Measurements from ENCODE around the gene CISD3.
A peak's percentile ranks its signal among the peaks of the same experiment; 100 is the strongest.

The CISD3 gene

DNA sequence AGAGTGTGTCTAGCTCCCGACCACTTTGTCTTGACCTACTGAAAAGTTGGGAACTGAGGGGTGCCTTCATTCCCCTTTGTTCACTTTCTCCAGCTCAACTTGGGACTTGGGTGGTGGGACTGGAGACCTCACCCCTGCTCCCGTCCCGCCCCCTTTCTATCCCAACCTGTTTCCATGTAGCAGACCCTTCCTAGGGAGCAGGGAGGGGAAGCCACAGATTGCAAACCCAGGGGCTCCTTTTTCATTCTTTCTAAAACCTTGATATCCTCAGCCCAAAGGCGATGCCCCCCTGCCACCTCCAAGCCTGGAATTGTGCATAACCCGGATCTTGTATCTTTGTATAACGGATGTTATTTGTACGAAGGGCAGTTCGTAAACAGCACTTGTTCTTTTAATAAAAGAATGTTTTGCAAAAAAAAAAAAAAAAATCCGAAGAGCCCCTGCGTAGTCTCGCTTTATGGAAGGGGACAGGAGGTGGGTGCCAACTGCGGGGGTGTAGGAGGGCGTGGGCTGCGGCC lies 714 bp upstream of the CISD3 start:
- no peak for DNase-seq

DNA sequence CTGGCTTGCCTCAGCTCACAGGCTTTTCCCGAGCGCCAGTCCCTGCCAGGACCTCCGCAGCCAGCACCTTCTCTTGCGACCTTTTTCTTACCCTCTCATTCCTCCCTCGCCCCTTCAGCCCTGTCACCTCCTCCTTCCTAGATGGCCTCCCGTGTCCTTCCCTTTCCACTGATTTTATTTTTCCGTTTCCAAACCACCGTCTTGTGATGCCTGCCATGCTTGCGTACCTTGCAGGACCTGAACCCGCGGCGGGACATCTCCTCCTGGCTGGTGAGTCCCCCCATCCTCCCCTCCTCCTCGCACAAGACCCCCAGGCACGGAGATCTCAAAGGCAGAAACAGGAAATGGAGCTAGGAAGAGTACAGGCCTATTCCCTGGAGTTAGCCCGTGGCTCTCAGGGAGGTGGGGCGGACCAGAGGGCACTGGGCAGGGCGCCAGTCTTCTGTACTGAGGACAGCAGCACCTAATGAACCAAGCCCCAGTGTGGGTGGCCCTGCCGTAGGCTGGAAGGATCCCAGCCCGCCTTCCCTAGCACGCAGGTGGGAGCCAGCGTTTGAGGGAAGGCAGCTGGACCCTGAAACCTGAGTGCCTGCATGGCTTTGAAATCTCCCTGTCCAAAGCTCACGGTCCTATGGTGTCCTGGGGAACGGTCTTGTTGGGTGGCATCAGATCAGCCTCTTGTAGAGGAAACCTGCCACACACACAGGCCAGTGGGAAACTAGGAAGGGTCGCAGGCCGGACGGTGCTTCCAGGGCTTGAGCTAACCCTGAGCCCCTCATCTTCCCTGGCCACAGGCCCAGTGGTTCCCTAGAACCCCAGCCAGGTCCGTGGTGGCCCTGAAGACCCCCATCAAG lies 612 bp downstream of the CISD3 start:
- DNase-seq, result peak; percentile 73

GRCh38 chr17:38731526-38732294 lies 1.6 kb downstream of the CISD3 start:
- no peak for DNase-seq

- no peak for DNase-seq
These were observed 2.5 kb downstream of the CISD3 start for GRCh38 chr17:38732376-38733281.

GRCh38 chr17:38733282-38733981 lies 3.3 kb downstream of the CISD3 start:
- DNase-seq, result no peak

- peak; percentile 56 for DNase-seq
These were observed 4.1 kb downstream of the CISD3 start for GRCh38 chr17:38733982-38734973.

DNA sequence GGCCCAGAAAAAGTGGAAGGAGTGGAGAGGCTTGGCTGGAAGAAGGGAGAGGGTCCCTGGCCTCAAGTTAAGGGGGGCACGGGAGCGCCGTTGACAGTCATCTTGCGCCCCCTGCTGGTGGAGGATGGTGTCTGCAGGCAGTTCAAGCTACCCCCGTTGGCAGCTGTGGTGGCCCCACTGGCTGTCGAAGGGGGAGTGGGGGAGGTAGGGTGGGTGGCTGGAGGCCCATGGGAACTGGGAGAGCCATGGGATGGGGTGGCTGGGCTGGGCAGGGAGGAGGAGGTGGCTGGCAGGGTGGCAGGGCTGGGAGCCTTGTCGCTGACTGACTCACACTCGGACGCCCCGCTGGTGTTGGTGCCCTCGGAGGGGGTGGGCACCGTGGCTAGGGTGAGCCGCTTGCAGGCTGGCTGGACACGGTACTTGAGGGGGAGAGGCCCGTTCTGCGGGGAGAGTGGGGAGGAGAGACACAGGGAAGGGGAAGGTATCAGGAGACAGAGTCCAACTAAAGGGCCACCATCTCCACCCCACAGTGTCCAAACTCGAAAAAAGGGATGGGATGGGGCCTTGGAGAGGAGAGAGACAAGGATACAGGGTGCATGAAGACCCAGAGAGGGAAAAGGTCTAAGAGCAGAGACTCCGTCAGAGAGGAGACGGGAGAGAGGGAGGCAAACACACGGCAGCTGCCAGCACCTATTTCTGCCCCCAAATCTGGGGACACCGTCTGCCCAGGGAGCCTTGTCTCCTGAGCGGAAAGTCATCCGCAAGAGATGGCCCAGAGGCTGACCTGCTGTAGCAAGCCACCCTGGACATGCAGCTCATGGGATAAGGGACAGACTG lies 5.2 kb downstream of the CISD3 start:
- peak; percentile 87 for DNase-seq

GRCh38 chr17:38738007-38738662 lies 8.0 kb downstream of the CISD3 start:
- no peak for DNase-seq

DNA sequence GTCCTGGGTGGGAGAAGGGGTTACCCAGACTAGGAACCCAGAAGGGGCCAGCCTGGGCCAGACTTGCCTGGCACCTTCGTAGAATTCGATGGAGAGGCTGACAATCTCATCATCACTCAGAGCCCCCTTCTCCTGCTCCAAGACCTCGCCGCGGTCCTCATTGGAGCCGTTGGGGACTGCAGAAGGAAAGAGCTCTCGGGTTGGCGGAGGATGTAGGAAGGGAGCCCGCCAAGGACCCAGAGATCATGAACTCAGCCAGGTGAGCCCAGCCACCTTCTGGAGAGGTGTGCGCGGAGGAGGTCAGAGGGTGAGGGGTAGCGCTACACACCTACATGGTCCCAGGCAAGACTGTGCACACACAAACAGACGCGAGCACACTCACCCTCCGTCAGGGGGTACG lies 8.5 kb downstream of the CISD3 start:
- DNase-seq, result no peak

GRCh38 chr17:38739305-38739704 lies 9.2 kb downstream of the CISD3 start:
- DNase-seq, result no peak

DNA sequence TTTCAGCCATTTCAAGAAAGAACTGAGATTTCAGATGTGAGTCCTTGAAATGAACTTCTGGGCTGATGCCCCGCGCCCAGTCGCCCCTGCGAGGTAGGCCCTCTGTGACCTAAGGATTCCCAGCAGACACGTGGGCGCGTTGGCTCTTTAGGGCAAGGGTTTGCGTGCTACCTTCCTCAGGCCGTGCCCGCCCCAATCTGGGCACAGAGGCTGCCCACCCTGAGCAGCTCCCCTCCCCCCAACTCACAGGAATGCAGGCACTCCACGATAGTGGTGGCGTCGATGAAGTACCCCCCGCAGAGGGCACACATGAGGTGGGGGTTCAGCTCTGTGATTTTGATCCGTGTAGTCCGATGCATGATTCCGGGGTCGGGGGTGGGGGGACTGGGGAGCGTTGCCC lies 9.9 kb downstream of the CISD3 start:
- no peak for DNase-seq

GRCh38 chr17:38740806-38741205 lies 10.7 kb downstream of the CISD3 start:
- no peak for DNase-seq

- no peak for DNase-seq
These were observed 11.3 kb downstream of the CISD3 start for GRCh38 chr17:38741461-38741860.

- no peak for DNase-seq
These were observed 11.8 kb downstream of the CISD3 start for GRCh38 chr17:38741921-38742410.

- DNase-seq, result peak; percentile 61
These were observed 12.5 kb downstream of the CISD3 start for GRCh38 chr17:38742411-38743308.

DNA sequence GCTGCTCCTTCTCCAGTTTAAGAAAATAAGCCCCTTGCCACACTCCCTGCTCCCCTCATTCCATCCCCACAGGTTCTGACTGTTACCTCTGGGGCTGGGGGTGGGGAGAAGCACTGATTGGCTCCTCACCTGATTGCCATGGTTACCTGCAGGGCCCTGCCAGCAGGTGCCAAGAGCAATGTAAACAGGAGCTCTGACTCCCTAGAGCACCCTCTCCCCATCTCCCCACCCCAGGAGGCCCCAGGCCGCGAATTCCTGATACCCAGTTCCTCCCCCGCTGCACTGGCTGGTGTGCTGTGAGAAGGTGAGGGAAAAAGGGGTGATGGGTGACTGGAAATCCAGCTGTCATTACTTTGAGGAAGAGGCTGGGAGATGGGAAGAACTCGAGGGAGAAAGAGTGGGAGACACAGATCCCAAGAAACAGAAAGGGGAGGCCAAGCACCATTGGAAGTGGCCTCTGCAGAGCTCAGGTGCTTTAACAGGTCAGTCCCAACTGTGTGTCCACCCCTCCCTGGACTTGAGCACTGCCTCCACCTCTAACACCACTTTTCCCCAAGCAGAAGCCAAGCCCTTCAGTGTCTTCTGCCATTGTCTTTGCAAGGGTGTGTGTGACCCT lies 13.5 kb downstream of the CISD3 start:
- no peak for DNase-seq

GRCh38 chr17:38745545-38745944 lies 15.4 kb downstream of the CISD3 start:
- peak; percentile 84 for DNase-seq
